GM12875 (cell line): ENCODE measurements around the gene CNOT2.

ENCODE experiments used
- H3K4me3 ChIP-seq: one replicate; pipeline ENCODE4 v1.5.1; 2011; ENCODE audit warnings: low read depth, low read length, control low read depth
- CTCF ChIP-seq: IDR thresholded peaks from 2 replicates; pipeline ENCODE4 v1.5.1; 2011; ENCODE audit warnings: low read depth, mild to moderate bottlenecking, control low read depth, inconsistent platforms, low read length, moderate library complexity, borderline replicate concordance; ENCODE audit not compliant: insufficient read depth

Gene CNOT2

GRCh38 chr12:70242695-70243509 is at the start of gene CNOT2:
Gene CNOT2 (plus strand): TSS chr12:70243433. CDS start chr12:70278227, 34,794 bp downstream.
- no peak for TF ChIP-seq CTCF
- peak within 1 kb of the TSS; percentile 95 for H3K4me3 ChIP-seq

GRCh38 chr12:70194076-70194475 is 49.2 kb upstream of the CNOT2 start:
- no peak overlapping the region for H3K4me3 ChIP-seq
- no peak for TF ChIP-seq CTCF

- no peak overlapping the region for H3K4me3 ChIP-seq
- no peak for TF ChIP-seq CTCF
Measured at GRCh38 chr12:70196811-70197281, 46.4 kb upstream of the CNOT2 start.

GRCh38 chr12:70197345-70197744 is 45.9 kb upstream of the CNOT2 start:
- no peak for TF ChIP-seq CTCF
- no peak overlapping the region for H3K4me3 ChIP-seq

GRCh38 chr12:70213707-70214106 is 29.5 kb upstream of the CNOT2 start:
- H3K4me3 ChIP-seq, result no peak overlapping the region
- TF ChIP-seq CTCF, result no peak

- H3K4me3 ChIP-seq, result no peak overlapping the region
- TF ChIP-seq CTCF, result no peak
Measured at GRCh38 chr12:70214972-70215617, 28.1 kb upstream of the CNOT2 start.
